ENCODE data around the gene PHACTR1.

DNA sequence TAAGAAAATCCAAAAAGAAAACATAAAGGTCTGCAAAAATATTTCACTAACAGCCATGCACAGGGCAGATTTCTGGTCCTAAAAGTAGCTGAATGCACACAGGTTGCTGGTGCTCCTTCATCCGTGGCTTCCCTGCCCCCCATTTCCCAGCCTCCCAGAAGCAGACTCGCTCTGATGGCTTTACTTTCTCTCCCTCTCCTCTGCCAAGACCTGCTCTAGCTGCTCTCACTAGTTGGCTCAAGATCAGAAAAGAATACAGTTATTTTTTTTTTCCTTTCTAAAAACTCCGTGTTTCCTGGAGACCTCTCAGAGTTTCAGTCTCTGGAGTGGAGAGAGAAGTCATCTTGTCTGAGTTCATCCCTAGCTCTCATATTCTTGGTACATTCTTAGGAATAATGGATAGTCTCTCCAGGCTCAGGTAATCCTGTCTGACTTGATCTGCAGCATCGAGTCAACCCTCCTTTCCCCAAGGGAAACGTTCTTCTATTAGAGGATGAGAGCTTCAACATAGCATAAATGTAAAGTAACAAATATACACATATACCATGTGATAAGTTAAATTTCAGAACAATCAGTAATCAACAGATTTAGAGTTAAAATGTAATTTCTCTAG is 397.5 kb downstream of the PHACTR1 start:
- TF ChIP-seq HMG20B (CRISPR knock-in tag; IDR thresholded peaks at IDR 0.05) (no peak), FOXA1 (IDR thresholded peaks at IDR 0.05; ENCODE audit: borderline replicate concordance) (no peak), POLR2AphosphoS5 (IDR thresholded peaks at IDR 0.05; ENCODE audit: control insufficient read depth, insufficient read depth, low read depth, low read length) (no peak), POLR2A (conservative IDR thresholded peaks at IDR 0.05) (no peak), CHD4 (IDR thresholded peaks at IDR 0.05; ENCODE audit: insufficient read depth, insufficient replicate concordance, low read depth, low read length, poor library complexity, severe bottlenecking) (no peak), HNRNPL (IDR thresholded peaks at IDR 0.05; ENCODE audit: low read depth, low read length) (no peak)
- TF ChIP-seq, protein P1, sequence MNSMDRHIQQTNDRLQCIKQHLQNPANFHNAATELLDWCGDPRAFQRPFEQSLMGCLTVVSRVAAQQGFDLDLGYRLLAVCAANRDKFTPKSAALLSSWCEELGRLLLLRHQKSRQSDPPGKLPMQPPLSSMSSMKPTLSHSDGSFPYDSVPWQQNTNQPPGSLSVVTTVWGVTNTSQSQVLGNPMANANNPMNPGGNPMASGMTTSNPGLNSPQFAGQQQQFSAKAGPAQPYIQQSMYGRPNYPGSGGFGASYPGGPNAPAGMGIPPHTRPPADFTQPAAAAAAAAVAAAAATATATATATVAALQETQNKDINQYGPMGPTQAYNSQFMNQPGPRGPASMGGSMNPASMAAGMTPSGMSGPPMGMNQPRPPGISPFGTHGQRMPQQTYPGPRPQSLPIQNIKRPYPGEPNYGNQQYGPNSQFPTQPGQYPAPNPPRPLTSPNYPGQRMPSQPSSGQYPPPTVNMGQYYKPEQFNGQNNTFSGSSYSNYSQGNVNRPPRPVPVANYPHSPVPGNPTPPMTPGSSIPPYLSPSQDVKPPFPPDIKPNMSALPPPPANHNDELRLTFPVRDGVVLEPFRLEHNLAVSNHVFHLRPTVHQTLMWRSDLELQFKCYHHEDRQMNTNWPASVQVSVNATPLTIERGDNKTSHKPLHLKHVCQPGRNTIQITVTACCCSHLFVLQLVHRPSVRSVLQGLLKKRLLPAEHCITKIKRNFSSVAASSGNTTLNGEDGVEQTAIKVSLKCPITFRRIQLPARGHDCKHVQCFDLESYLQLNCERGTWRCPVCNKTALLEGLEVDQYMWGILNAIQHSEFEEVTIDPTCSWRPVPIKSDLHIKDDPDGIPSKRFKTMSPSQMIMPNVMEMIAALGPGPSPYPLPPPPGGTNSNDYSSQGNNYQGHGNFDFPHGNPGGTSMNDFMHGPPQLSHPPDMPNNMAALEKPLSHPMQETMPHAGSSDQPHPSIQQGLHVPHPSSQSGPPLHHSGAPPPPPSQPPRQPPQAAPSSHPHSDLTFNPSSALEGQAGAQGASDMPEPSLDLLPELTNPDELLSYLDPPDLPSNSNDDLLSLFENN (IDR thresholded peaks at IDR 0.05; ENCODE audit: low read depth in 2 of 2, low read length in 2 of 2): no peak
